Keratinocyte (primary cell): ENCODE results near the gene SH3GL3. TPM values are rescaled to one million over a fixed set of nuclear protein-coding genes. Genes with fewer than 3 reads are reported as not detected.

ENCODE experiments used
- DNase-seq: peaks from one replicate; pipeline ENCODE4 v3.0.0-alpha.2; 2011; ENCODE audit warnings: low read depth, missing footprints, low spot score
- FAIRE-seq: peaks from 2 replicates; lab custom pipeline; 2011; peaks lifted over from hg19 to GRCh38; lab: Jason Lieb, UNC
- H2AFZ ChIP-seq: 2 replicates; pipeline ENCODE4 v1.6.0; 2012; ENCODE audit warnings: low read length, control low read depth, inconsistent platforms; ENCODE audit not compliant: control insufficient read depth
- H3K27ac ChIP-seq: 2 replicates; pipeline ENCODE4 v1.5.1; 2011; ENCODE audit warnings: low read length; ENCODE audit not compliant: control insufficient read depth, insufficient read depth
- H3K27me3 ChIP-seq: 3 replicates; pipeline ENCODE4 v1.6.0; 2011; ENCODE audit warnings: low read length; ENCODE audit not compliant: control insufficient read depth, insufficient read depth; ENCODE audit errors: extremely low read depth
- H3K36me3 ChIP-seq, 2 experiments: 2 replicates in 1 of 2; 3 replicates in 1 of 2; pipeline ENCODE4 v1.5.1; 2011; ENCODE audit warnings: low read length in 2 of 2, mild to moderate bottlenecking in 1 of 2; ENCODE audit not compliant: control insufficient read depth in 2 of 2, insufficient read depth in 2 of 2; ENCODE audit errors: extremely low read depth in 1 of 2
- H3K4me1 ChIP-seq: 3 replicates; pipeline ENCODE4 v1.5.1; 2011; ENCODE audit warnings: low read length; ENCODE audit not compliant: control insufficient read depth, insufficient read depth; ENCODE audit errors: extremely low read depth
- H3K4me2 ChIP-seq: 3 replicates; pipeline ENCODE4 v1.6.0; 2011; ENCODE audit warnings: low read depth, low read length; ENCODE audit not compliant: control insufficient read depth, insufficient read depth; ENCODE audit errors: extremely low read depth
- H3K4me3 ChIP-seq, 3 experiments: fragments of 200-600 bp in 1 of 3; sonication (generic) in 1 of 3; 2 replicates in 2 of 3; 3 replicates in 1 of 3; pipeline ENCODE4 v1.5.1; 2011 to 2016; ENCODE audit warnings: low read length in 3 of 3, mild to moderate bottlenecking in 3 of 3, control low read depth in 2 of 3, inconsistent platforms in 1 of 3, low read depth in 1 of 3, mixed read lengths in 1 of 3, mixed run types in 1 of 3, moderate library complexity in 1 of 3; ENCODE audit not compliant: control insufficient read depth in 2 of 3, insufficient read depth in 2 of 3; ENCODE audit errors: extremely low read depth in 1 of 3
- H3K79me2 ChIP-seq: 2 replicates; pipeline ENCODE4 v1.6.0; 2012; ENCODE audit warnings: low read length; ENCODE audit not compliant: control insufficient read depth, insufficient read depth
- H3K9ac ChIP-seq: 3 replicates; pipeline ENCODE4 v1.6.0; 2011; ENCODE audit warnings: low read length; ENCODE audit not compliant: control insufficient read depth, insufficient read depth; ENCODE audit errors: extremely low read depth
- H3K9me1 ChIP-seq: 3 replicates; pipeline ENCODE4 v1.6.0; 2011; ENCODE audit warnings: low read length; ENCODE audit not compliant: control insufficient read depth, insufficient read depth; ENCODE audit errors: extremely low read depth
- H3K9me3 ChIP-seq: 2 replicates; pipeline ENCODE4 v1.5.1; 2012; ENCODE audit warnings: low read depth, low read length; ENCODE audit not compliant: control insufficient read depth
- H4K20me1 ChIP-seq: 3 replicates; pipeline ENCODE4 v1.6.0; 2011; ENCODE audit warnings: low read length; ENCODE audit not compliant: control insufficient read depth, insufficient read depth; ENCODE audit errors: extremely low read depth
- CTCF ChIP-seq, 3 experiments: IDR thresholded peaks in 1 of 3; conservative IDR thresholded peaks in 1 of 3; optimal IDR thresholded peaks in 1 of 3; 2 replicates in 2 of 3; 3 replicates in 1 of 3; pipeline versions ENCODE3 to v1.5.1; 2011; ENCODE audit warnings: low read length in 3 of 3, mild to moderate bottlenecking in 3 of 3, moderate library complexity in 2 of 3, control low read depth in 1 of 3, inconsistent platforms in 1 of 3; ENCODE audit not compliant: insufficient read depth in 2 of 3; ENCODE audit errors: extremely low read depth in 1 of 3
- EZH2 ChIP-seq: IDR thresholded peaks from one replicate; pipeline ENCODE4 v1.6.1; 2012; ENCODE audit warnings: inconsistent platforms, mild to moderate bottlenecking, low read length, moderate library complexity
- dilution Hi-C: fragments of 300-500 bp; cut with MboI; formaldehyde crosslinking; loops from one replicate; pipeline ENCODE4 v1.7.0; 2020; ENCODE audit warnings: low sequenced_read_pairs; ENCODE audit not compliant: extremely low pct_ligation_motif_present
- polyA plus RNA-seq, 5 experiments: library from polyadenylated mRNA; depleted of rRNA in 3 of 5; stranded (reverse) in 3 of 5; stranded (forward) in 1 of 5; unstranded in 1 of 5; fragments of >200 nt; gene quantifications; 1 replicate in 1 of 5; 2 replicates in 3 of 5; 3 replicates in 1 of 5; pipeline versions ENCODE4 v1.2.1 to v1.2.3, GENCODE V29; 2011 to 2012; ENCODE audit warnings: missing spikeins in 2 of 5, low read depth in 1 of 5, low replicate concordance in 1 of 5

Gene SH3GL3
- polyA plus RNA-seq, 1 donor (not counting 4 experiments of a cell fraction or from before 2014, with no cell fraction given), result 0.20 TPM

GRCh38 chr15:83653639-83654378 is 206.7 kb downstream of the SH3GL3 start, which contains the start of gene ADAMTSL3:
Gene ADAMTSL3 (plus strand): TSS chr15:83654123. CDS start chr15:83655762, 1,639 bp downstream.
- peaks cover 36% of the 10 kb centered on the region for H3K27me3 ChIP-seq
- no peaks in the 10 kb centered on the region for H3K79me2 ChIP-seq
- no peak within 1 kb of the TSS for H2AFZ ChIP-seq
- dilution Hi-C loops, result no loop called here
- H3K9ac ChIP-seq, result no peak within 1 kb of the TSS
- no peaks in the 10 kb centered on the region for H3K9me3 ChIP-seq
- FAIRE-seq, result no peak
- TF ChIP-seq CTCF (optimal IDR thresholded peaks at IDR 0.05 in 1 of 3, IDR thresholded peaks at IDR 0.05 in 1 of 3, conservative IDR thresholded peaks at IDR 0.05 in 1 of 3; ENCODE audit: extremely low read depth in 1 of 3, insufficient read depth in 2 of 3, low read length in 3 of 3) (no peak), EZH2 (no peak)
- H3K4me1 ChIP-seq, result no peaks in the 10 kb centered on the region
- no peak within 1 kb of the TSS for H3K27ac ChIP-seq
- no peak for DNase-seq
- peak within 1 kb of the TSS in 1 of 3 experiments; percentile 29 for H3K4me3 ChIP-seq
- H3K9me1 ChIP-seq, result no peaks in the 10 kb centered on the region
- peak within 1 kb of the TSS; percentile 17 for H3K4me2 ChIP-seq
- H3K36me3 ChIP-seq, result no peaks in the 10 kb centered on the region
- H4K20me1 ChIP-seq, result no peaks in the 10 kb centered on the region

GRCh38 chr15:83654379-83655236 is 207.5 kb downstream of the SH3GL3 start:
- Histone ChIP-seq H3K36me3 (no peaks in the 10 kb centered on the region), H3K4me1 (no peaks in the 10 kb centered on the region), H3K27me3 (peaks cover 36% of the 10 kb centered on the region), H4K20me1 (no peaks in the 10 kb centered on the region), H3K9me3 (no peaks in the 10 kb centered on the region), H2AFZ (no peak overlapping the region), H3K9ac (no peak overlapping the region), H3K27ac (no peak overlapping the region), H3K9me1 (no peaks in the 10 kb centered on the region), H3K4me2 (peak overlapping the region; percentile 17), H3K4me3 (peak overlapping the region in 1 of 3 experiments; percentile 29), H3K79me2 (no peaks in the 10 kb centered on the region)
- dilution Hi-C loops, result no loop called here
- no peak for FAIRE-seq
- TF ChIP-seq EZH2, result peak; percentile 88
- TF ChIP-seq CTCF (optimal IDR thresholded peaks at IDR 0.05 in 1 of 3, IDR thresholded peaks at IDR 0.05 in 1 of 3, conservative IDR thresholded peaks at IDR 0.05 in 1 of 3; ENCODE audit: extremely low read depth in 1 of 3, insufficient read depth in 2 of 3, low read length in 3 of 3), result no peak
- no peak for DNase-seq
